Measurements from ENCODE around the gene ZNF318. TPM values are rescaled to one million over a fixed set of nuclear protein-coding genes. Genes with fewer than 3 reads are reported as not detected.
"Not testable (repeated sequence)": the region's sequence is repeated elsewhere in the genome, so short reads cannot be mapped to it uniquely, and the experiment has no call there.

Gene ZNF318
- total RNA-seq, 1 donor: 22.9 TPM

DNA sequence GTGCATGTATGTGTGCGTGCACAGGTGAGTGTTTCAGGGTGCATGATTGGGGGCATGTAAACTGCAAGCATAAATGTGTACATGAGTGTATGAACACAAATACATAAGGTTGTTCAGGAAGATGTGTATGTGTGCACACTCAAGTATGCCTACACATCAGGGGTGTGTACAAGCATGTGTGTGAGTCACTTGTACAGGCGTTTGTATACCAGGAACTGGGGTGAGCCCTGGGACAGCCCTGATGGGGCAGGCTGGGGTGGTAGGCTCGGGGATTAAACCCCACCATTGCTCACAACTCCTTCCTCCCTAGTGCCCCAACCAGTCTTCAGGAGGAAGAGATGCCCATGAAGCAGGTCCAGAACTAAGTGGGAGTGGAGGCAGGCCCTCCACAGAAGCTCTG lies 65.1 kb downstream of the ZNF318 start:
- H3K27me3 ChIP-seq (ENCODE audit: insufficient read depth, low read length): no peaks in the 10 kb centered on the region
- H3K4me3 ChIP-seq (ENCODE audit: low read length): no peak overlapping the region
- H3K4me1 ChIP-seq (ENCODE audit: insufficient read depth, low read length): peaks cover 17% of the 10 kb centered on the region
- no peaks in the 10 kb centered on the region for H3K9me3 ChIP-seq (ENCODE audit: low read depth, low read length)

DNA sequence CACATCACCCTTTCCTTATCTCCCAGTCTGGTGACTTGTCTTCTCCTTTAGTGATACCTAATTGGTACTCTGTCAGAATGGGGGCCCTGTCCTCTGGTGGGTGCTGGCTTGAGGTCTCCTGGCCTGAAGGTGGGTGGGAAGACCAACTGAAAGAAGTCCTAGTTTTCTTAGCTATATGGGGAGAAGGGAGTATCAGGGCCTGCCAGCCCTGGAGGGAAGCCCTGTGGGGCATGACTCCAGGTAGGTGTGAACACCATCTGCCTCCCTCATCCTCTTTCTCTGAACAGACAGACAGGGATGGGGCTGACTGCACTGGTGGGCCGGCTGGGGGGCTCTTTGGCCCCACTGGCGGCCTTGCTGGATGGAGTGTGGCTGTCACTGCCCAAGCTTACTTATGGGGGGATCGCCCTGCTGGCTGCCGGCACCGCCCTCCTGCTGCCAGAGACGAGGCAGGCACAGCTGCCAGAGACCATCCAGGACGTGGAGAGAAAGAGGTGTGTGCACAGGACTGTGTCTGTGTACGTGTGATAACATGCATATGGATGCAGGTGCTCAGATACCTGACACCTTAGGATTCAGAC lies 65.6 kb downstream of the ZNF318 start:
- H3K4me1 ChIP-seq (ENCODE audit: insufficient read depth, low read length): peaks cover 12% of the 10 kb centered on the region
- H3K27me3 ChIP-seq (ENCODE audit: insufficient read depth, low read length): no peaks in the 10 kb centered on the region
- no peak overlapping the region for H3K4me3 ChIP-seq (ENCODE audit: low read length)
- H3K9me3 ChIP-seq (ENCODE audit: low read depth, low read length): no peaks in the 10 kb centered on the region

DNA sequence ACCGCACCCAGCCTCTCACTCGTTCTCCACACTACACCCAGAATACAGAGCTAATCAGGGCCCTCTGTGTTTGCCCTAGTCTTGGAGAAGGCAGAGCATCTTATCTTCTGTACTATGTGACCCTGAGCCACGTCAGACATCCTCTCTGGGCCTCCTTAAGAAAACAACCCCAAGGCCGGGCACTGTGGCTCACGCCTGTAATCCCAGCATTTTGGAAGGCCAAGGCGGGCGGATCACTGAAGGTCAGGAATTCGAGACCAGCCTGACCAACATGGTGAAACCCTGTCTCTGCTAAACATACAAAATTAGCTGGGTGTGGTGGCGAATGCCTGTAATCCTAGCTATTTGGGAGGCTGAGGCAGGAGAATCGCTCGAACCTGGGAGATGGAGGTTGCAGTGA lies 66.4 kb downstream of the ZNF318 start:
- not testable (repeated sequence) for H3K9me3 ChIP-seq (ENCODE audit: low read depth, low read length); H3K4me3 ChIP-seq (ENCODE audit: low read length); H3K4me1 ChIP-seq (ENCODE audit: insufficient read depth, low read length); H3K27me3 ChIP-seq (ENCODE audit: insufficient read depth, low read length)

DNA sequence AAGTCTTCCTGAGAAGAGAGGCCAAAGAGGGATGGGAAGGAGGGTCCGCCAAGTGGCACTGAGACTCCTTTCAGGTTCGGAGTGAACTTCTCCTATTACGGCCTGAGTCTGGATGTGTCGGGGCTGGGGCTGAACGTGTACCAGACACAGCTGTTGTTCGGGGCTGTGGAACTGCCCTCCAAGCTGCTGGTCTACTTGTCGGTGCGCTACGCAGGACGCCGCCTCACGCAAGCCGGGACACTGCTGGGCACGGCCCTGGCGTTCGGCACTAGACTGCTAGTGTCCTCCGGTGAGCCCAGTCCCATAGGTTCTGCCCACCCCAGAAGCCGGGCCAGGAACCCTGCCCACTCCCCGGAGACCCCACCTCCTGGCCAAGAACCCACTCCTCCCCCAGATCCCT lies 67.3 kb downstream of the ZNF318 start:
- Histone ChIP-seq H3K27me3 (ENCODE audit: insufficient read depth, low read length) (no peaks in the 10 kb centered on the region), H3K9me3 (ENCODE audit: low read depth, low read length) (no peaks in the 10 kb centered on the region), H3K4me3 (ENCODE audit: low read length) (no peak overlapping the region), H3K4me1 (ENCODE audit: insufficient read depth, low read length) (no peaks in the 10 kb centered on the region)

DNA sequence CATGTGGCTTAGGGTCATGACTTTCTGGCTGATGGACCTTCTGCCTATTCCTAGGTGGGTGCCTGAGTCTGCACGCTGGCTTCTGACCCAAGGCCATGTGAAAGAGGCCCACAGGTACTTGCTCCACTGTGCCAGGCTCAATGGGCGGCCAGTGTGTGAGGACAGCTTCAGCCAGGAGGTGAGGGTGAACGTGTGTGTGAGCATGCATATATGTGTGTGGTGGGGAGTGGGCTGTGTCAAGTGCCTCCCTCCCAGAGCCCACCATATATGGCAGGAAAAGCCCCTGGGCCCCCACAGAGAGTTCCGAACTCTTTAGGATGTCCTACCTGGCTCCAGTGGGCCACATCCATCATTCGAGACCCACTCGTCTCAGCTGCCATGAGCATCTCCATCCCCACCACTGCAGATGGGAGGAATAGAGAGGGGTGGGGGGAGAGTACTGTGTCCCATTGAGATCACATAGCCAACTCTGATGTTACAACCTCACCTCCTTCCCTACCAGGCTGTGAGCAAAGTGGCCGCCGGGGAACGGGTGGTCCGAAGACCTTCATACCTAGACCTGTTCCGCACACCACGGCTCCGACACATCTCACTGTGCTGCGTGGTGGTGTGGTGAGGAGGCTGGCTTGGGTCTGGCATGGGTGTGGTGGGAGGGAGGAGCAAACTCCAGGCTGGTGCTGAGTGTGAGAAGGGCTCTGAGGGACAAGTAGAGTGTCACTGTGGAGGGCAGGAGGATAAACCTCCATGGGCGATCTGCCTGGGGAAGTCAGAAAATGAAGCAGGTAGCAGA lies 68.2 kb downstream of the ZNF318 start:
- no peaks in the 10 kb centered on the region for H3K4me1 ChIP-seq (ENCODE audit: insufficient read depth, low read length)
- H3K4me3 ChIP-seq (ENCODE audit: low read length): no peak overlapping the region
- H3K27me3 ChIP-seq (ENCODE audit: insufficient read depth, low read length): no peaks in the 10 kb centered on the region
- no peaks in the 10 kb centered on the region for H3K9me3 ChIP-seq (ENCODE audit: low read depth, low read length)

DNA sequence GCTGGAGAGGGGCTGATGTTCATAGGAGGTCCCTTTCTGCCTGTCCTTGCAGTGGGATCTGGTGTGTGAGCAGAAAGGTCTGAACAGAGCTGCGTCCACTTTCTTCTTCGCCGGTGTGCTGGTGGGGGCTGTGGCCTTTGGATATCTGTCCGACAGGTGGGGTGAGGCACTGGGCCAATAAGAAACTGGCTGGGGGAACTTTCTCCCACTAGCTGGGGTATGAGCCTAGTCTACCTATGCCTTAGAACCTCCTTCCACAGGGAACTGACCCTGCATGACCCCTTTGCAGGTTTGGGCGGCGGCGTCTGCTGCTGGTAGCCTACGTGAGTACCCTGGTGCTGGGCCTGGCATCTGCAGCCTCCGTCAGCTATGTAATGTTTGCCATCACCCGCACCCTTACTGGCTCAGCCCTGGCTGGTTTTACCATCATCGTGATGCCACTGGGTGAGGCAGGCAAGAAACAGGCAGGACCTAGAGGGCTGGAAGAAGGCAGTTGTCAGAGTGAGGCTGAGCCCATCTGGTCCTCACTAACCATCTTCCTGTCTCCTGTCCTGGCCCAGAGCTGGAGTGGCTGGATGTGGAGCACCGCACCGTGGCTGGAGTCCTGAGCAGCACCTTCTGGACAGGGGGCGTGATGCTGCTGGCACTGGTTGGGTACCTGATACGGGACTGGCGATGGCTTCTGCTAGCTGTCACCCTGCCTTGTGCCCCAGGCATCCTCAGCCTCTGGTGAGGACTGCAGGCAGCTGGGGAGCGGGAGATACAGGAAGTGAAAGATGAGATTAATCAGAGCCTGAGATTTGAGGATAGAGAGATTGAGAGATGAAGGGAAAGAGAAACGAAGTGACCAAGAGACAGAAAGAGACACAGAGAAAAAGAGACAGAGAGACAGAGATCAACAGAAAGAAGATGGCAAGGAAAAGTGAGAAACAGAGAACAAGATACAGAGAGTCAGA lies 69.8 kb downstream of the ZNF318 start:
- H3K27me3 ChIP-seq (ENCODE audit: insufficient read depth, low read length): no peaks in the 10 kb centered on the region
- no peaks in the 10 kb centered on the region for H3K9me3 ChIP-seq (ENCODE audit: low read depth, low read length)
- no peak overlapping the region for H3K4me3 ChIP-seq (ENCODE audit: low read length)
- H3K4me1 ChIP-seq (ENCODE audit: insufficient read depth, low read length): no peaks in the 10 kb centered on the region

DNA sequence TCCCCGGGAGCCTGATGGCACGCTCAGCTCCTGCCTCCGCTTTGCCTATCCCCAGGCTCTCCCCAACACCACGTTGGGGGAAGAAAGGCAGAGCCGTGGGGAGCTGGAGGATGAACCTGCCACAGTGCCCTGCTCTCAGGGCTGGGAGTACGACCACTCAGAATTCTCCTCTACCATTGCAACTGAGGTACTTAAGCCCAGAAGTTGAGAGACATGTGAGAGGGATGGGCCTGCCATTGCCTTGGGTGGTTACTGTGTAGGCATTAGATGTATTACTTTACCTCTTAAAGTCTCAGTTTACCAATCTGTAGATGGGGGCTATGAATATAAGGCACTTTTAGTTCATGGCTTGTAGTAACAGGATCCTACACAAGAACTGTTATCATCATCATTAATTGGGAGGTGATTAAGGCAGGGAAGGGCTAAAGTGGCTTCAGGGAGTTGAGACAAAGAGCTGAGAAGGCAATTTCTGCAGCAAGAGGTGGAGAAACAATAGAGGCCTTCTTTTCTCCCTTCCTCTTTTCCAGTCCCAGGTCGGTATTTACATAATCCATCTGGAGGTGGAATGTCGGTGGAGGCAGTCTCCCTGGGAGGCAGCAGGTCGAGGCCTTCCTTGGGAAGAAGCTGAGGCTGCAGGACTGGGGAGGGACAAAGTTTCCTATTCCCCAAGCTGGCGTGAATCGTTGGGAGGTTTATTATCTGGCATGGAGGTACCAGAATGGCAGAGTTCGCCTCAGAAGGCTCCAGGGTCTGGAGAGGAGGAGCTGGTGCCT lies 70.7 kb downstream of the ZNF318 start:
- H3K27me3 ChIP-seq (ENCODE audit: insufficient read depth, low read length): no peaks in the 10 kb centered on the region
- no peaks in the 10 kb centered on the region for H3K9me3 ChIP-seq (ENCODE audit: low read depth, low read length)
- no peak overlapping the region for H3K4me3 ChIP-seq (ENCODE audit: low read length)
- no peaks in the 10 kb centered on the region for H3K4me1 ChIP-seq (ENCODE audit: insufficient read depth, low read length)

DNA sequence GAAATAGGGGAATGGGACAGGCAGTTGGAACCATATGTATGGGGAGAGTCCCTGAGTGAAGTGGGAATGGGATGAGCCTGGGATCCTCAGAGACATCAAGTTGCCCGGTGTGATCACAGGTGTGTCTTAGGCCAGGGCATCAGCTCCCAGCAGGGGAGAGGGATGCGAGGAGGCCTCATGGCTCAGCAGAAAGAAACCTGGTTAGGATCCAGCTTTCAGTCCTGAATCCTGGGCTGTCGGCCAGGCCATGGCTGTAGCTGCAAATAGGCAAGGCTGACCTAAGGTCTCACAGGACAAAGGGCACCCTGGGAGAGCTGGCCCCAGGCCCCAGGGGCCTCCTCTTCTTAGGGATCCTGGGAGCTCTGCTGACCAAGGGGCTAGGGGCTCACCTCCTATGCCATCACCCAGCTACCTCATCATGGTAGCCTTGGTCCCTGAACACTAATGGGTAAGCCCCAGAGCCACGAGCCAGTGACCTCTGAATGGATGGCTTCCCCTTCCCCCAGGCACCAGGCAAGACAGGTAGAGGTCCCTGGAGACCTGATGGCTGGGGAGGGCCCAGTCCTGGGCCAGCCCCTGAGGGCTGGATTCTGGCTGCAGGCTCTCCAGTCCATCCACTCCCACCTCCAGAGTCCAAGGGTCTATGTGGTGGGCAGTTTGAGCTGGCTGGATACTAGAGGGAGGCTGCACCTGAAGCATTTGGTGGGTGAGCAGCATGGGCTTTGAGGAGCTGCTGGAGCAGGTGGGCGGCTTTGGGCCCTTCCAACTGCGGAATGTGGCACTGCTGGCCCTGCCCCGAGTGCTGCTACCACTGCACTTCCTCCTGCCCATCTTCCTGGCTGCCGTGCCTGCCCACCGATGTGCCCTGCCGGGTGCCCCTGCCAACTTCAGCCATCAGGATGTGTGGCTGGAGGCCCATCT lies 71.5 kb downstream of the ZNF318 start, which contains the start of gene SLC22A7:
Gene SLC22A7 (plus strand): TSS at position 617 of the 921 bp plus-strand sequence. CDS start 99 bp downstream, at position 716.
- no peaks in the 10 kb centered on the region for H3K27me3 ChIP-seq (ENCODE audit: insufficient read depth, low read length)
- H3K4me3 ChIP-seq (ENCODE audit: low read length): no peak within 1 kb of the TSS
- no peaks in the 10 kb centered on the region for H3K4me1 ChIP-seq (ENCODE audit: insufficient read depth, low read length)

DNA sequence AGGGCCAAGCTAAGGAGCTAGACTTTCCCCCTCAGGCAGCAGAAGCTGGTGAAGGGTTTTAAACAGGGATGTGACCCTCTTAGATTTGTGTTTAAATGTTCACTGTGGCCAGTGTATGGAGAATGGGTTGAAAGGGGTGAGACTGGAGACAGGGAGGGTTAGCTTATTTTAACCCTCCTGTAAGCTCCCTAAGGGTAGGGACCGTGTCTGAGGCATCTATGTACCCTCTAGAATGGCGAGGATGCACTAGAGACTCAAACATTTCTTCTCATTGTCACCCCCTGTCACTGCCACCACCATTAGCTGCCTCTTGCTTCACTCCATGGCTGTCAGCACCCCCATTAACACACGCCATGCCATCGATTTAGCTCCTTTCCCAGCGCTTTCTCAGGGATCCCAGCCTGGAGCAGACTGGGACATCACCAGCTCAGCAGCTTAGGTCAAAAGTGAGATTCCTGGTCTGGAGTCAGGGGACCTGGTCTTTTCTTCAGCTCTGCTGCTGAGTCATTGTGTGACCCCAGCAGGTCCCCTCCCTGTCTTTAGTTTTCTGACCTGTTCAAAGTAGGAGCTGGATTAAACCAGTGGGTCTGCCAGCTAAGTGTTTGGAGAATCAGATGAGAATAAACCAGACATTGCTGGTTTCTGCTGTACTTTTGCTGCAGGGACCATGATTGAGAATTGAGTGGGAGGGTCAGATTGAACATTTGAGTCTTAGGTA lies 72.5 kb downstream of the ZNF318 start:
- no peaks in the 10 kb centered on the region for H3K27me3 ChIP-seq (ENCODE audit: insufficient read depth, low read length)
- H3K9me3 ChIP-seq (ENCODE audit: low read depth, low read length): no peaks in the 10 kb centered on the region
- no peak overlapping the region for H3K4me3 ChIP-seq (ENCODE audit: low read length)
- H3K4me1 ChIP-seq (ENCODE audit: insufficient read depth, low read length): no peaks in the 10 kb centered on the region

More for the DNA sequence above, 71.5 kb downstream of the ZNF318 start, which contains the start of gene SLC22A7:
- H3K9me3 ChIP-seq (ENCODE audit: low read depth, low read length): no peaks in the 10 kb centered on the region

DNA sequence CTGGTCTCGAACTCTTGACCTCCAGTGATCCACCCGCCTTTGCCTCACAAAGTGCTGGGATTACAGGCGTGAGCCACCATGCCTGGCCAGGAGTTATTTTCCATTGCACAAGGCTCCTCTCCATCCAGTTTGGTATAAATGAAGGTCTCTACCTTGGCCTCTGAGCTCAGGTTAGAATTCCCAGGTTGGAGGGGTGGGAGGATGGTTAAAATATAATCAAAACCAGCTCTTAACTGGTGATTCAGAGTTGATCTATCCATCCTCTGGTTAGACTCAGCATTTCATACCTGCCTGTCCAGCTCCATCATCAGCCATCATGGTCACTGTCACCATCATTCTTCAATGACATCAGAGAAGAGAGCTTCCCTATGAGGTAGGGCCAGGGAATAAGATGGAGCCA lies 74.0 kb downstream of the ZNF318 start:
- Histone ChIP-seq H3K27me3 (ENCODE audit: insufficient read depth, low read length) (no peaks in the 10 kb centered on the region), H3K4me1 (ENCODE audit: insufficient read depth, low read length) (no peaks in the 10 kb centered on the region), H3K4me3 (ENCODE audit: low read length) (no peak overlapping the region), H3K9me3 (ENCODE audit: low read depth, low read length) (no peaks in the 10 kb centered on the region)

DNA sequence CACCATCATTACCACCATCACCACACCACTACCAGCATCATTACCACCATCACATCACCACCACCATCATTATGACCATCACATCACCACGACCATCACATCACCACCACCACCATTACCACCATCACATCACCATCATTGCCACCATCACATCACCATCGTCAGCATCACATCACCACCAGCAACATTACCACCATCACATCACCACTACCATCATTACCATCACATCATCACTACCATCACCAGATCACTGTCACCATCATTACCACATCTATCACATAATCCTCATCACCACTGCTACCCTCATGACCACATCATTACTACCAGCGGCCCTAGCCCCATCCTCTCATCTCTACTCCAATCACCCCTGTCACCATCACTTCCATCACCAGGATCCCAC lies 74.9 kb downstream of the ZNF318 start:
- Histone ChIP-seq H3K4me1 (ENCODE audit: insufficient read depth, low read length) (no peaks in the 10 kb centered on the region), H3K4me3 (ENCODE audit: low read length) (no peak overlapping the region), H3K27me3 (ENCODE audit: insufficient read depth, low read length) (no peaks in the 10 kb centered on the region), H3K9me3 (ENCODE audit: low read depth, low read length) (no peaks in the 10 kb centered on the region)

DNA sequence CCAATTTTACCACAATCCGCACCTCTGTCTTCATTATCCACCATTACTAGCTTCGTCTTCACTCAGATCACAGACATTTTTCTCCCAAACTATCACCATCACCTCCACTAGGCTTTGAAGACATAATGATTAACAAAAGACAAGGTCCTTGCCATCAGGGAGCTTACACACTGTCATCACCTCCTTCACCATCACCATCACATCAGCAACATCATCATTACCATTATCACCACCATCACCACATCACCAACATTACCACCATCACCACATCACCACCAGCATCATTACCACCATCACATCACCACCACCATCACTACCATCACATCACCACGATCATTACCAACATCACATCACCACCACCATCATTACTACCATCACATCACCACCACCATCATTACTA lies 75.7 kb downstream of the ZNF318 start:
- no peaks in the 10 kb centered on the region for H3K27me3 ChIP-seq (ENCODE audit: insufficient read depth, low read length)
- no peaks in the 10 kb centered on the region for H3K4me1 ChIP-seq (ENCODE audit: insufficient read depth, low read length)
- H3K9me3 ChIP-seq (ENCODE audit: low read depth, low read length): no peaks in the 10 kb centered on the region
- H3K4me3 ChIP-seq (ENCODE audit: low read length): no peak overlapping the region

DNA sequence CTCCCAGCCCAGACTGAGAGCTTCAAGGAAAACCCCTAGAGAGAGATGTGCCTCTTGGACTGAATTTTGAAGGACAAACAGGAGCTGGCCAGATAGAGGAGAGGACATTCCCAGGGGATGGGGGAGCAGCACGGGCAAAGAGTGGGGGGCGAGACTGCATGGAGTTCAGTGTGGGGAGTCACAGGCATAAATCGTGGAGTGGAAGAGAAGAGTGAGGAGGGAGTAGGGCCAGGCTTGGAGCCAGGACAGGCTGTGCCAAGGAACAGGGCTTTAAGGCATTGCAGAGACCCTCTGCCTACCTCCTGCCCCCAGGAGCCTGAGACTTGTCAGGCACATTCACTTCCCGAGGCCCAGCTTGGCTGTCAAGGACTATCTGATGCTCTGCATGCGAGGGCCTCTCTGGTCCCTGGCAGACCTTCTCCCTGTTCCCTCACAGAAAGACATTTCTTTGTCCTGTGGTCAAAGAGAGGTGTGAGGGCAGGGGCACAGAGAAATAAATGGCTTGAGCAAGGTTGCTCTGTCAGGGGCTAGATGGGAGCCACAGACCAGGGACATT lies 76.6 kb downstream of the ZNF318 start:
- H3K27me3 ChIP-seq (ENCODE audit: insufficient read depth, low read length): no peaks in the 10 kb centered on the region
- H3K4me3 ChIP-seq (ENCODE audit: low read length): no peak overlapping the region
- H3K9me3 ChIP-seq (ENCODE audit: low read depth, low read length): no peaks in the 10 kb centered on the region
- no peaks in the 10 kb centered on the region for H3K4me1 ChIP-seq (ENCODE audit: insufficient read depth, low read length)
